GM19239 (cell line): Measurements from ENCODE around the gene PLEKHN1.
A peak's percentile ranks its signal among the peaks of the same experiment; 100 is the strongest.

Experiments used
- DNase-seq: peaks from one replicate; pipeline ENCODE4 v3.0.0; 2011; ENCODE audit warnings: low spot score; ENCODE audit not compliant: insufficient read length
- FAIRE-seq: peaks from 2 replicates; lab custom pipeline; 2011; peaks lifted over from hg19 to GRCh38; lab: Jason Lieb, UNC

PLEKHN1 gene

GRCh38 chr1:1019122-1019999, 53.1 kb downstream of the PLEKHN1 start:
- peak; percentile 86 for DNase-seq
- FAIRE-seq, result peak; percentile 84

- FAIRE-seq (no peak), DNase-seq (no peak)
These were observed 53.7 kb downstream of the PLEKHN1 start, which contains the start of gene AGRN for GRCh38 chr1:1020000-1020404. Gene AGRN (plus strand): TSS chr1:1020120. CDS start chr1:1020173, 53 bp downstream.

GRCh38 chr1:1020415-1021009, 54.2 kb downstream of the PLEKHN1 start:
- DNase-seq (no peak), FAIRE-seq (no peak)

- FAIRE-seq (no peak), DNase-seq (no peak)
These were observed 55.0 kb downstream of the PLEKHN1 start for GRCh38 chr1:1021010-1021919.

GRCh38 chr1:1021920-1022259, 55.6 kb downstream of the PLEKHN1 start:
- FAIRE-seq, result no peak
- DNase-seq, result no peak

GRCh38 chr1:1022302-1023009, 56.2 kb downstream of the PLEKHN1 start:
- FAIRE-seq (no peak), DNase-seq (no peak)

GRCh38 chr1:1023700-1024099, 57.4 kb downstream of the PLEKHN1 start:
- DNase-seq, result no peak
- FAIRE-seq, result no peak

- FAIRE-seq (no peak), DNase-seq (no peak)
These were observed 58.0 kb downstream of the PLEKHN1 start for GRCh38 chr1:1024149-1024770.

- FAIRE-seq (no peak), DNase-seq (no peak)
These were observed 58.8 kb downstream of the PLEKHN1 start for GRCh38 chr1:1024771-1025699.
